Pancreas (tissue), 10 donors: Measurements from ENCODE around the gene FAAP100. TPM values are rescaled to one million over a fixed set of nuclear protein-coding genes. Genes with fewer than 3 reads are reported as not detected.

Experiments
- ATAC-seq, 4 donors: fragments of 200-7000 bp; cut with Tn5 transposase; one replicate each; pipeline versions ENCODE4 v1.8.0 to v1.9.1; 2020; ENCODE audit warnings: mild to moderate bottlenecking in 4 of 4, moderate library complexity in 4 of 4
- DNase-seq, 6 donors: peaks; one replicate each; pipeline ENCODE4 v3.0.0-alpha.2; 2020
- FAIRE-seq: peaks from 2 replicates; lab custom pipeline; 2012; peaks lifted over from hg19 to GRCh38; lab: Jason Lieb, UNC
- H3K27ac ChIP-seq, 4 donors: fragments of 200-600 bp; sonication (generic); 1 replicate in 3 of 4; 2 replicates in 1 of 4; pipeline versions ENCODE4 v1.5.0 to v1.8.0; 2020
- H3K27me3 ChIP-seq, 4 donors: fragments of 200-600 bp; one replicate each; pipeline ENCODE4 v1.8.0; 2021
- H3K36me3 ChIP-seq, 3 donors: fragments of 200-600 bp; sonication (generic) in 1 of 3; one replicate each; pipeline versions ENCODE4 v1.5.0 to v1.8.0; 2020 to 2021
- H3K4me1 ChIP-seq, 3 donors: fragments of 200-600 bp; one replicate each; pipeline ENCODE4 v1.8.0; 2021
- H3K4me3 ChIP-seq, 4 donors: fragments of 200-600 bp; sonication (generic) in 2 of 4; one replicate each; pipeline versions ENCODE4 v1.5.0 to v1.8.0; 2020 to 2021
- H3K9me3 ChIP-seq, 4 donors: fragments of 200-600 bp; one replicate each; pipeline ENCODE4 v1.8.0; 2021
- WGBS, 2 donors: extraction: QIAGEN DNeasy Blood & Tissue Kit; methylation state at CpG; one replicate each; pipeline ENCODE4 v1.1.7; 2013; 5-methylcytosine and 5-hydroxymethylcytosine counted together
- intact Hi-C, 3 donors: fragments of 100-400 bp; cut with DNase I; formaldehyde crosslinking; loops; one replicate each; pipeline versions ENCODE4 v1.11.1 to v1.14.2; 2022
- polyA plus RNA-seq, 2 donors: library from polyadenylated mRNA; stranded (reverse); fragments of 200-250 nt; gene quantifications; one replicate each; pipeline ENCODE4 v1.2.3, GENCODE V29; 2013
- total RNA-seq, 6 donors: library from RNA; stranded (reverse); fragmentation: NEBNext Ultra II Directional in 4 of 6; extraction: Animal tissue kit (Norgen Biotek cat#: 25700) in 4 of 6; gene quantifications; one replicate each; pipeline versions ENCODE4 v1.2.1 to v1.2.4, GENCODE V29; 2021 to 2023
- TF ChIP-seq, protein P1 (sequence below), 4 donors: fragments of 200-600 bp; sonication (generic) in 3 of 4; IDR thresholded peaks; one replicate each; pipeline versions ENCODE4 v1.5.0 to v1.8.0; 2021; ENCODE audit warnings: antibody characterized with exemption in 4 of 4
- donor health status: healthy with polysubstance abuse.
- donor health status: DM: no; HTN: no; CAD: no; lungs with moderate emphysema.
- donor health status: DM: no; HTN: no; CAD: no.
- donor health status: control.
- donor health status: control.
- donor health status: Bipolar disorder and iron deficiency.
- donor health status: DM: yes; HTN: yes; CAD: no.
- donor health status: DM: no; HTN: no; CAD: no.
- donor health status: DM: no; HTN: no; CAD: no.
- donor health status: DM: yes; HTN: yes; CAD: no.

FAAP100 gene
- total and polyA plus RNA-seq, 8 donors, result 9.4 to 66.0 (median 14.8) TPM

DNA sequence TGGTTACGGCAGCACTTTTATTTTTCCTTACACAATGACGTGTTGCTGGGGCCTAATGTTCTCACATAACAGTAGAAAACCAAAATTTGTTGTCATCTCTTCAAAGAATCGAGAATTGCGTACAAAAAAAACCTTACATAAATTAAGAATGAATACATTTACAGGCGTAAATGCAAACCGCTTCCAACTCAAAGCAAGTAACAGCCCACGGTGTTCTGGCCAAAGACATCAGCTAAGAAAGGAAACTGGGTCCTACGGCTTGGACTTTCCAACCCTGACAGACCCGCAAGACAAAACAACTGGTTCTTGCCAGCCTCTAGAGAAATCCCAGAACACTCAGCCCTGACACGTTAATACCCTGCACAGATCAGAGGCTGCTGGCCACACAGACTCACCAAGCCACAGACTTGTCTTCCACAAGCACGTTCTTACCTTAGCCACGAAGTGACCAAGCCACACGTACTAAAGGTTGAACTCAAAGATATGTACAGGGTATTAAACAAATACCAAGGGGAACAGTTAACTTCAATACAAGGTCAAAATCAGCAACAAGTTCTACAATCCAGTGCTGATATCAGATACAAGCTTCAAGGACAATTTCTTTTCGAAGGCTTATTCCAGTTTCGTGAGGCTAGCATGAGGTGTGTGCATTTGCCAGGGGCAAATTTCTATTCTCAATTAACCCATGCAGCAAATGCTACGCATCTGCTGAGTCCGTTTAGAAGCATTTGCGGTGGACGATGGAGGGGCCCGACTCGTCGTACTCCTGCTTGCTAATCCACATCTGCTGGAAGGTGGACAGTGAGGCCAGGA, 42.0 kb downstream of the FAAP100 start:
- DNase-seq, result peak in 2 of 6 donors; percentile 16 to 21
- Histone ChIP-seq H3K27me3 (no peaks in the 10 kb centered on the region), H3K9me3 (no peaks in the 10 kb centered on the region), H3K36me3 (peaks cover 9 to 21% (median 18%) of the 10 kb centered on the region in 3 donors), H3K27ac (peak overlapping the region in 3 of 4 donors; percentile 84 to 100 (median 100)), H3K4me3 (peak overlapping the region; percentile 77 to 97 (median 88)), H3K4me1 (peaks cover 0 to 7% (median 0%) of the 10 kb centered on the region in 3 donors)
- intact Hi-C loops, result loop anchor here in 1 of 3 donors (2.0 kb wide), 1 partner anchor 113 kb away; no protein-coding TSS in a partner anchor
- no peak for FAIRE-seq
- TF ChIP-seq, protein P1, sequence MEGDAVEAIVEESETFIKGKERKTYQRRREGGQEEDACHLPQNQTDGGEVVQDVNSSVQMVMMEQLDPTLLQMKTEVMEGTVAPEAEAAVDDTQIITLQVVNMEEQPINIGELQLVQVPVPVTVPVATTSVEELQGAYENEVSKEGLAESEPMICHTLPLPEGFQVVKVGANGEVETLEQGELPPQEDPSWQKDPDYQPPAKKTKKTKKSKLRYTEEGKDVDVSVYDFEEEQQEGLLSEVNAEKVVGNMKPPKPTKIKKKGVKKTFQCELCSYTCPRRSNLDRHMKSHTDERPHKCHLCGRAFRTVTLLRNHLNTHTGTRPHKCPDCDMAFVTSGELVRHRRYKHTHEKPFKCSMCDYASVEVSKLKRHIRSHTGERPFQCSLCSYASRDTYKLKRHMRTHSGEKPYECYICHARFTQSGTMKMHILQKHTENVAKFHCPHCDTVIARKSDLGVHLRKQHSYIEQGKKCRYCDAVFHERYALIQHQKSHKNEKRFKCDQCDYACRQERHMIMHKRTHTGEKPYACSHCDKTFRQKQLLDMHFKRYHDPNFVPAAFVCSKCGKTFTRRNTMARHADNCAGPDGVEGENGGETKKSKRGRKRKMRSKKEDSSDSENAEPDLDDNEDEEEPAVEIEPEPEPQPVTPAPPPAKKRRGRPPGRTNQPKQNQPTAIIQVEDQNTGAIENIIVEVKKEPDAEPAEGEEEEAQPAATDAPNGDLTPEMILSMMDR (IDR thresholded peaks at IDR 0.05), result no peak
- no peak for ATAC-seq
- WGBS, 2 donors, result 8 to 9% methylated on average over 22 of the region's 22 CpGs

DNA sequence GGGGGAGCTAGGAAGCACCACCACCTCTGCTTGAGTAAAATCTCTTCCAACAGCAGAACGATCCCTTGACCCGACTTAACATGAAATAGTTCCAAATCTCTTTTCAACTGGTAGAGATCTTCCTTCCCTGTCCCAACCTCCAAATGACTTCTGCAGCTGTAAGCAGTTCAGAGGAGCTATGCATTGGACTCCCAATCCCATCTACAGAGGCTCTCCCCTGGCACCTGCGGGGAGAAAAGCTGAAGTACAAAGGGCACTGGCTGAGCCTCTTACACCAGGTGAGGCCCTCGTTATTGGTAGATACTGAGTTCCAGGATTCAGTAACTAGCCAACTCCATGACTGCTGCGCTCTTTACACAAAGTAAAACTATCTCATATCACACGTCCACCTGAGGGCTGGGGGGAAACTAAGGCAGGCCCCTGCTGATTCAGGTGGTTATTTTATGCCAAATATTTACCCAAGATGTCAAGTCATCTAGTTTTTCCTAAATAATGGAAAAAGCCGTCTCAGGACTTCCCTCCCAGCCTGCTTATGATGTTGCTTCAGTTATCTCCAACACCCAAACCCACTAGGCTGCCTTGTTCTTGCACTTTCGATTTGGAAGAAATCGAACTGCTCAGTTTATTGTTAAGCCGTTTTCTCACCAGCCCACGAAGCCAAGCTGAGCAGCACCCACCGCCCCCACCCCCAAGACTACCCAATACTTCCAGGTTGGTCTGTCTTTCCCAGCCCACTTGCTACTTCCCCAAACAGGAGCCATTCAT, 42.8 kb downstream of the FAAP100 start:
- FAIRE-seq (no peak), ATAC-seq (peak in 1 of 4 donors; percentile 3), DNase-seq (peak in 2 of 6 donors; percentile 19 to 35)
- Histone ChIP-seq H3K27ac (peak overlapping the region in 2 of 4 donors; percentile 100), H3K27me3 (no peaks in the 10 kb centered on the region), H3K9me3 (no peaks in the 10 kb centered on the region), H3K36me3 (peaks cover 9 to 21% (median 18%) of the 10 kb centered on the region in 3 donors), H3K4me1 (peaks cover 0 to 7% (median 0%) of the 10 kb centered on the region in 3 donors), H3K4me3 (peak overlapping the region; percentile 77 to 97 (median 88))
- WGBS, 2 donors, result 18 to 22% methylated on average over 12 of the region's 12 CpGs
- TF ChIP-seq, protein P1 (IDR thresholded peaks at IDR 0.05), result no peak
- intact Hi-C loops, result no loop called here

DNA sequence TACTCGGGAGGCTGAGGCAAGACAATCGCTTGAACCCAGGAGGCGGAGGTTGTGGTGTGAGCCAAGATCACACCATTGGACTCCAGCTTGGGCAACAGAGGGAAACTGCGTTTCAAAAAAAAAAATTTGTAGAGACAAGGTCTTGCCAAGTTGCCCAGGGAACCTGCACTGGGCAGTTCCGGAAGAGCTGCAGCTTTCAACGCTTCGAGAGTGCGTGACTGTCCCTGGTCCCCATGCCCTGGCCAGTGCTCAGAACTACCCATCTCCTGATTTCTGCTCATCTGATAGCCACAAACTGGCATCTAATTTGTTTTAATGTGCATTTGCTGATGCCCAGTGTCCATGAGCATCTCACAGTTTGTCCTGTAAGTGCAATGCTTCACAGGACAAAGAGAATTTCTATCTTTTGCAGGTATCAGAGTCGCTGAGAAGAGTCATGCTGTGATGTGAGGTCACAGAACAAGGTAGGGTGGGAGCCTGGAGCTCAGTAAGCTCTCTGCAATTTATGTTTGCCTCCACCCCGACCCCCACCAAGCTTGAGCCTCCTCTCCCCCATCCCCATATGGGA, 43.4 kb downstream of the FAAP100 start:
- ATAC-seq (peak in 1 of 4 donors; percentile 2), DNase-seq (peak in 2 of 6 donors; percentile 35 to 46), FAIRE-seq (no peak)
- Histone ChIP-seq H3K36me3 (peaks cover 9 to 21% (median 18%) of the 10 kb centered on the region in 3 donors), H3K27me3 (no peaks in the 10 kb centered on the region), H3K4me3 (peak overlapping the region in 2 of 4 donors; percentile 95 to 97), H3K4me1 (peaks cover 0 to 7% (median 0%) of the 10 kb centered on the region in 3 donors), H3K9me3 (no peaks in the 10 kb centered on the region), H3K27ac (peak overlapping the region in 1 of 4 donors; percentile 100)
- 59 to 62% methylated on average over 10 of the region's 10 CpGs for WGBS, 2 donors
- TF ChIP-seq, protein P1 (IDR thresholded peaks at IDR 0.05), result no peak
- intact Hi-C loops, result no loop called here

DNA sequence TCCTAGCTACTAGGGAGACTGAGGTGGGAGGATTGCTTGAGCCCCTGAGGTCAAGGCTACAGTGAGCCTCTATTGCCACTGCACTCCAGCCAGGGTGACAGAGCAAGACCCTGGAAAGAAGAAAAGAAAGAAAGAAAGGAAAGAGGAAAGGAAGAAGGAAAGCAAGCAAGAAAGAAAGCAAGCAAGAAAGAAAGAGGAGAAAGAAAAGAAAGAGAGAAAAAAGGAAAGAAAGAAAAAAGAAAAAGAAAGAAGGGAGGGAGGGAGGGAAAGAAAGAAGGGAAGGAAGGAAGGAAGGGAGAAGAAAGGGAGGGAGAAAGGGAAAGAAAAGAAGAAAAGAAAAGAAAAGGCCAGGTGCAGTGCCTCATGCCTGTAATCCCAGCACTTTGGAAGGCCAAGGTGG, 48.5 kb downstream of the FAAP100 start:
- FAIRE-seq (no peak), ATAC-seq (no peak), DNase-seq (no peak)
- TF ChIP-seq, protein P1 (IDR thresholded peaks at IDR 0.05), result no peak
- Histone ChIP-seq H3K36me3 (no peaks in the 10 kb centered on the region), H3K9me3 (no peaks in the 10 kb centered on the region), H3K27ac (no peak overlapping the region), H3K4me1 (no peaks in the 10 kb centered on the region), H3K27me3 (no peaks in the 10 kb centered on the region), H3K4me3 (no peak overlapping the region)
- intact Hi-C loops, result no loop called here
